ENCODE results near the gene GALE. TPM values are rescaled to one million over a fixed set of nuclear protein-coding genes. Genes with fewer than 3 reads are reported as not detected.

Gene GALE
- total RNA-seq, 2 donors from 2014 or later: 163 to 208 TPM

- Histone ChIP-seq H3K9ac (ENCODE audit: low read depth in 2 of 2, low read length in 2 of 2) (no peak overlapping the region), H3K9me3 (no peaks in the 10 kb centered on the region), H3K36me3 (no peaks in the 10 kb centered on the region), H3K27me3 (no peaks in the 10 kb centered on the region), H3K27ac (no peak overlapping the region), H3K4me1 (peaks cover 4% of the 10 kb centered on the region), H3K4me3 (no peak overlapping the region)
- no peak for DNase-seq
- intact Hi-C loops (cut with DNase I): loop anchor here (5.0 kb wide), 1 partner anchor 143 kb away; no protein-coding TSS in a partner anchor
- TF ChIP-seq CTCF (IDR thresholded peaks at IDR 0.05): no peak
These were observed 26.2 kb downstream of the GALE start for GRCh38 chr1:23774174-23774880.

- intact Hi-C loops (cut with DNase I): loop anchor here (5.0 kb wide), 1 partner anchor 144 kb away; no protein-coding TSS in a partner anchor
- no peak for DNase-seq
- Histone ChIP-seq H3K36me3 (no peaks in the 10 kb centered on the region), H3K9ac (ENCODE audit: low read depth in 2 of 2, low read length in 2 of 2) (no peak overlapping the region), H3K9me3 (no peaks in the 10 kb centered on the region), H3K4me3 (no peak overlapping the region), H3K4me1 (no peaks in the 10 kb centered on the region), H3K27me3 (no peaks in the 10 kb centered on the region), H3K27ac (no peak overlapping the region)
- no peak for TF ChIP-seq CTCF (IDR thresholded peaks at IDR 0.05)
These were observed 27.7 kb downstream of the GALE start for GRCh38 chr1:23772854-23773242.

- Histone ChIP-seq H3K27ac (no peak overlapping the region), H3K4me3 (no peak overlapping the region), H3K9ac (ENCODE audit: low read depth in 2 of 2, low read length in 2 of 2) (no peak overlapping the region), H3K27me3 (no peaks in the 10 kb centered on the region), H3K36me3 (no peaks in the 10 kb centered on the region), H3K4me1 (no peaks in the 10 kb centered on the region), H3K9me3 (no peaks in the 10 kb centered on the region)
- peak; percentile 89 for TF ChIP-seq CTCF (IDR thresholded peaks at IDR 0.05)
- DNase-seq: peak; percentile 92
- intact Hi-C loops (cut with DNase I): loop anchor here (5.0 kb wide), 1 partner anchor 145 kb away; no protein-coding TSS in a partner anchor
These were observed 28.3 kb downstream of the GALE start for GRCh38 chr1:23772049-23772853.

GRCh38 chr1:23768733-23769132, 31.8 kb downstream of the GALE start:
- no peak overlapping the region for H3K27ac ChIP-seq
- H3K4me1 ChIP-seq: no peaks in the 10 kb centered on the region
- H3K9ac ChIP-seq (ENCODE audit: low read depth in 2 of 2, low read length in 2 of 2): no peak overlapping the region
- no peaks in the 10 kb centered on the region for H3K27me3 ChIP-seq
- no peak for TF ChIP-seq CTCF (IDR thresholded peaks at IDR 0.05)
- no peaks in the 10 kb centered on the region for H3K36me3 ChIP-seq
- intact Hi-C loops (cut with DNase I): no loop called here
- no peak overlapping the region for H3K4me3 ChIP-seq
- no peaks in the 10 kb centered on the region for H3K9me3 ChIP-seq
- no peak for DNase-seq

GRCh38 chr1:23763041-23763577, 37.4 kb downstream of the GALE start:
- H3K4me3 ChIP-seq: no peak overlapping the region
- no peak for DNase-seq
- no peaks in the 10 kb centered on the region for H3K4me1 ChIP-seq
- no peaks in the 10 kb centered on the region for H3K9me3 ChIP-seq
- H3K9ac ChIP-seq (ENCODE audit: low read depth in 2 of 2, low read length in 2 of 2): no peak overlapping the region
- H3K36me3 ChIP-seq: no peaks in the 10 kb centered on the region
- H3K27me3 ChIP-seq: no peaks in the 10 kb centered on the region
- no peak for TF ChIP-seq CTCF (IDR thresholded peaks at IDR 0.05)
- H3K27ac ChIP-seq: no peak overlapping the region
- intact Hi-C loops (cut with DNase I): no loop called here
